Skeletal muscle satellite cell (primary cell): ENCODE data around the gene PGGT1B.
"Not testable (repeated sequence)": the region's sequence is repeated elsewhere in the genome, so short reads cannot be mapped to it uniquely, and the experiment has no call there.

Experiments
- H3K27me3 ChIP-seq: 2 replicates; pipeline ENCODE4 v1.7.0; 2013; ENCODE audit warnings: low read length; ENCODE audit not compliant: control insufficient read depth, insufficient read depth
- H3K36me3 ChIP-seq: 2 replicates; pipeline ENCODE4 v1.7.0; 2013; ENCODE audit warnings: mild to moderate bottlenecking, control low read depth, low read length; ENCODE audit not compliant: insufficient read depth
- H3K4me1 ChIP-seq: 2 replicates; pipeline ENCODE4 v1.7.0; 2013; ENCODE audit warnings: low read length; ENCODE audit not compliant: control insufficient read depth, insufficient read depth
- H3K4me2 ChIP-seq: 2 replicates; pipeline ENCODE4 v1.7.0; 2013; ENCODE audit warnings: mild to moderate bottlenecking, low read length
- H3K4me3 ChIP-seq: 2 replicates; pipeline ENCODE4 v1.7.0; 2013; ENCODE audit warnings: low read length
- H3K9ac ChIP-seq: 2 replicates; pipeline ENCODE4 v1.7.0; 2013; ENCODE audit warnings: mild to moderate bottlenecking, low read depth, low read length, moderate library complexity
- H3K9me3 ChIP-seq: replicated peaks from 2 replicates; pipeline ENCODE4 v1.7.0; 2013; ENCODE audit warnings: mild to moderate bottlenecking, control low read depth, low read length

PGGT1B gene

DNA sequence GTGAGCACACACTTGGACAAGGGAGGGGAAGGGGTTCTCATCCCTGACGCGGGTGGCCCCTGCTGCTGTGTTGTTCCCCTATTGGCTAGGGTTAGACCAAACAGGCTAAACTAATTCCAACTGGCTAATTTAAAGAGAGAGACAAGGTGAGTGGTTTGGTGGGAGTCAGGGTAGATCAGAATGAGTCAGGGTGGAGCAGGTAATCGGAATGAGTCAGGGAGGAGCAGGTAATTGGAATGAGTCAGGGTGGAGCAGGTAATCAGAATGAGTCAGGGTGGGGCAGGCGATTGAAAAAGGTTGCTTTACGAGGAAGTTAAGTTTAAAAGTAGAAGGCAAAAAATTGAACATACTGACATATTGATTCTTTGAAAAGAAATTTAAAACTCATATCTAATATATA is 13.3 kb downstream of the PGGT1B start:
- not testable (repeated sequence) for H3K4me3 ChIP-seq, H3K4me2 ChIP-seq, H3K9me3 ChIP-seq, H3K27me3 ChIP-seq, H3K36me3 ChIP-seq, H3K9ac ChIP-seq, H3K4me1 ChIP-seq

DNA sequence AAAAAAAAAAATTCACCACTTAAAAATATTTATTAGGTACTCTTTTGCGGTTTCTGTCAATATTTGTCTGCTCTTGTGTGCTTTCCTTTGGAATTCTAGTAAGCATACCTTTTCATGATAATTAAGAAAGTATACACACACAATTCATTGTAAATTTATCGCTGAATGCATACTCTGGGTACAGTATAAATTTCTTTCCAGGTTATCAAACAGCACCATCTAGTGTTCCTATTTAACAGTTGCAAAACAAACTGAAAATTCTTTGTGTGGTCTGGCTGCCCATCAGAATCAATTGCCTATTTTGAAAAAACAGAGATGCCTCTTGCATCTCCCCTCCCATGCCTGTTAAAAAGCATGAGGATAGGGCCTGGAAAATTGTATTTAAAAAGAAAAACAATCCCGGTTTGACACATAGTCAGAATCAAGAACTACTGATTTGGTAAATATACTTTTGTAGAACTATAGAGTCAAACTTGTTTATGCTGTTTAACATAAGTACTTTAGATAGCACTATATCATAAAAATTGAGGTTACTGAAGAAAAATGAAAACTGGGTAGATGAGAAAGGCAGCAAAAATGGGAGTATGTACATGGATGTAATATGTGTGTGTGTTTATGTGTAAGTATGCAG is 16.2 kb downstream of the PGGT1B start:
- Histone ChIP-seq H3K27me3 (no peaks in the 10 kb centered on the region), H3K4me2 (no peak overlapping the region)

DNA sequence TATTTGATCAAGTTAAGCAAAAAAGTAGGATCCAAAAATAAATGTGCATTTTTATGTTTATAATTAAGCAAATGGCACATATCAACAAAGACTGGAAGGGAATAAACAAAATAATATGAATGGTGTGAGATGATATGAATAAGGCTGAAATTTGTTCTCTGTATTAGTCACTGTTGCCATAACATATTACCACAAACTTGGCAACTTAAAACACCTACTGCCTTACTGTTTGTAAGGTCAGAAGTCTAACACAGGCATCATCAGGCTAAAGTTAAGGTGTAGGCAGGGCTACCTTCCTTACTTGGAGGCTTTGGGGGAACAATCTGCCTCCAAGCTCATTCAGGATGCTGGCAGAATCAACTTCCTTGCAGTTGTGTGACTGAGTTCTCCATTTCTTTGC is 19.3 kb downstream of the PGGT1B start:
- H3K4me1 ChIP-seq: peaks cover 15% of the 10 kb centered on the region
- no peaks in the 10 kb centered on the region for H3K9me3 ChIP-seq
- no peak overlapping the region for H3K4me2 ChIP-seq
- no peaks in the 10 kb centered on the region for H3K27me3 ChIP-seq
- H3K36me3 ChIP-seq: peaks cover 24% of the 10 kb centered on the region
- H3K9ac ChIP-seq: no peak overlapping the region
- H3K4me3 ChIP-seq: no peak overlapping the region

More for the DNA sequence above, 16.2 kb downstream of the PGGT1B start:
- Histone ChIP-seq H3K4me3 (no peak overlapping the region), H3K9me3 (no peaks in the 10 kb centered on the region), H3K4me1 (peaks cover 15% of the 10 kb centered on the region), H3K36me3 (peaks cover 9% of the 10 kb centered on the region), H3K9ac (no peak overlapping the region)

DNA sequence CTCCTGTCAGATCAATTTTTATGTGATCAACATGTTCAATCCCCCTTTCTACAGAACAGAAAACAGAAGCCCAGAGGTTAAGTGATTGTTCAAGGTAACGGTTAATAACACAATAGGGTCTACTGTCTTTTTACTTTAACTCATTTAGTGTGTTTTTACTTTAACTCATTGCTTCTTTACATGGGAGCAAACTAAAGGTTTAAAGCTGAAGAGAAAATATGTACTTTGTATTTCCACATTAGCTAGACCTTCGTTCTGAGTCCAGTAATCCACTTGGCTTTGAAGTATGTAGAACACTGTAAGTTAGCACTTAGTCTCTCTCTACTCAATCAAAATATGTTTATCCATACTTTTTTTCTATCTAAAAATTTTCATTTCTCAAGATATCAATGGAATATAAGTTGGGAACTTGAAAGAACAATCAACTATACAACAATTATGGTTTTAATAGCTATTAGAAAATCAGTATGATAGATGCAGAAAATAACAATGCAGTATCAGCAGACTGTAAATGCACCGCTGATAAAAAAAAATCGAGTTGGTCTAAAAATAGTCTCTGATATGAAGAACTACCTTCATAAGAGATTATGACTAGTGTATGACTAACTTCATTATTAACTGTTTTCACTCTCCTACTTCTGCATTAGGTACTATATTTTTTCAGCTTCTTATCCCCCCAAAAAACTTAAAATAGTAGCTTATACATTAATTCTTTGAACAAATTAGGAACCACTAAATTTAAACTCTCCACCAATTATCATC is 20.6 kb downstream of the PGGT1B start:
- Histone ChIP-seq H3K4me2 (no peak overlapping the region), H3K4me1 (peaks cover 15% of the 10 kb centered on the region), H3K9me3 (no peaks in the 10 kb centered on the region), H3K4me3 (no peak overlapping the region), H3K36me3 (peaks cover 23% of the 10 kb centered on the region), H3K27me3 (no peaks in the 10 kb centered on the region), H3K9ac (no peak overlapping the region)

DNA sequence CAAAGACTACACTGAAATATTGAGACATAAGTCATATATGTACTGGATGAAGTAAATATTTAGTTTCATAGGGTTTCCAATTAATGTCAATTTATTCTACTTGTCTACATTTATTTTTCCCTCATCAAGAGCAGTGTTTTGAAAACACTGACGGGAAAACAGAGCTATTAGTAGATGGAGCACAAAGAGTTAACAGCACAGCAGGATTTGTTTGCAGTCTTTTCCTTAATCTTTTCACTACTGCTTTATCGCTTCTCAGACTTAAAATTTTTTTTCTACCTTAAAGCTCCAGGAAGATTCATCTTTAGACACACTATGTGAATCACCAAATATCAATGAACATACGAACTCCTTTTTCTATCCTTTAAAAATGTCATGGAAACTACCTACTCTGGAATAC is 25.6 kb downstream of the PGGT1B start:
- H3K27me3 ChIP-seq: no peaks in the 10 kb centered on the region
- H3K36me3 ChIP-seq: peaks cover 29% of the 10 kb centered on the region
- no peak overlapping the region for H3K4me2 ChIP-seq
- no peak overlapping the region for H3K4me3 ChIP-seq
- no peaks in the 10 kb centered on the region for H3K9me3 ChIP-seq
- no peaks in the 10 kb centered on the region for H3K4me1 ChIP-seq
- H3K9ac ChIP-seq: no peak overlapping the region

DNA sequence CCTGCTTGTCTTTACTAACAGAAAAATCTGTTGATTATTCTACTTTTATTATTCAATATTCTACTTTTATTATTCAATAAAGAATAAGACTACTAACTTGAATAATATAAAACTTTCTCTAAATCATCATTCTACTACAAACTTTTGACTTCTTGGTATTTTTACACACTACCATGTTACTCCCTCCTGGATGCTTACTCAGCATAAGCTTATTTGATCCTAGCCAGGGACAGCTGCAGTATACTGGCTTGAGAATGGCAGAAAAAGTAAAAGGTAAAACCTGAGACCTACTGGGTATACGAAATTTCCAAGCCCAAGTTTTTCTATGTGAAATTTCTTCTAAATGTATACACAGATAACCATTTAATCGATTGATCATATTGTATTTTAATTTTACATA is 26.1 kb downstream of the PGGT1B start:
- H3K36me3 ChIP-seq: peaks cover 29% of the 10 kb centered on the region
- no peak overlapping the region for H3K9ac ChIP-seq
- no peaks in the 10 kb centered on the region for H3K4me1 ChIP-seq
- H3K9me3 ChIP-seq: no peaks in the 10 kb centered on the region
- H3K27me3 ChIP-seq: no peaks in the 10 kb centered on the region
- H3K4me2 ChIP-seq: no peak overlapping the region
- no peak overlapping the region for H3K4me3 ChIP-seq

DNA sequence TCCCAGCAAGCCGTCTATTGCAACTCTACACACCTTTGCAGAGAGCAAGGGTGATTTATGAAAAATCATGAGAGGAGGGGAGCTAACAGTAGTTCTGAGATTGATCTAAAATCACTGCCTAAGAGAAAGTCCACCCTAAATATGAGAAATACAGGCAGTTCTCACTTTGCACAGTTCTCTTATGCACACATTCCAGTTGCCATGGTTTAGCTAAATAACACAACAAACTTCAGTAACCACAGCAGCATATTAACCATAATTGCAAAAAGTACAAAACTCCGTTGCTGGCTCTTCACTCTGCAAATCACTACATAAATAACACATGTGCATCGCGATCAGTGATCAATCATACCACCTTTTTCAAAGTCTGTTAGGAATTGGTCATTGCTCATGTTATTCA is 31.1 kb downstream of the PGGT1B start:
- no peak overlapping the region for H3K4me3 ChIP-seq
- H3K9me3 ChIP-seq: no peaks in the 10 kb centered on the region
- no peaks in the 10 kb centered on the region for H3K27me3 ChIP-seq
- H3K9ac ChIP-seq: no peak overlapping the region
- no peaks in the 10 kb centered on the region for H3K4me1 ChIP-seq
- no peak overlapping the region for H3K4me2 ChIP-seq
- peaks cover 13% of the 10 kb centered on the region for H3K36me3 ChIP-seq

DNA sequence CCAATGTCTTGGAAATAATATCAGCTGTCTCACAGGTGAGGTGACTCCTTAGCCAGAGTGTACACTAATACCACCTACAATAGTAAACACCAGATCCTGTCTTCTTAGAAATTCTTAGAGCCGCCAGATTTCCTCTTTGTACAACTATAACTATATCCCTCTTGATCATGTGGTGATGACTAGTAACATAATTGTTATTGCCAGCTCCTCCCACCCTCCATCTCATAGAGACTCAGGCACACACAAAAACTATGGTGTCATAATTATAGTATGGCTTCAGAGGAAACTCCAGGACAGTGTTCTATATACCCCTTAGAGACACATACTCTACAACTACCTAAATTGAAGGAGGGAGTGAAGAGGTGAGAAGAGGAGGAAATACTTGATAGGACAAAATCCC is 33.1 kb downstream of the PGGT1B start:
- Histone ChIP-seq H3K4me2 (no peak overlapping the region), H3K4me1 (no peaks in the 10 kb centered on the region), H3K9me3 (no peaks in the 10 kb centered on the region), H3K36me3 (peaks cover 9% of the 10 kb centered on the region), H3K9ac (no peak overlapping the region), H3K27me3 (no peaks in the 10 kb centered on the region), H3K4me3 (no peak overlapping the region)

DNA sequence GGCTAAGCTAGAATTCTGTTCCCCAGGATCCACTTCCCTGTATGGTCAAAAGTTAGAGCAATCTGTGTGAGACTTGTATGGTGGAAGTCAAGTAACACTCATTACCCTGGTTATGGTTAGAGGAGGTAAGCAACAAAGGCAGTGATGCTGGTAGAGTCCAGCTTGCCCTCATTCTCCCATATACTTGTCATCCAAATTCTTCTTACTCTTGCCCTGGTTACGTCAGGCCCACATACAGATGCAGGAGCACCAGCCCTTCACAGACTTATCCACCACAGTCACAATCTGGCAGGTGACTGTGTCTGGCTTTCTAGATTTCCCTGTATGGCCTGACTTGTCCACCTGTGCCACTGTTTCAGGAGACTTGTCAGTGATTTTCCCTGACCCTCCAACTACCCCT is 35.4 kb downstream of the PGGT1B start:
- Histone ChIP-seq H3K4me2 (no peak overlapping the region), H3K27me3 (no peaks in the 10 kb centered on the region), H3K9me3 (no peaks in the 10 kb centered on the region), H3K9ac (no peak overlapping the region), H3K4me3 (no peak overlapping the region), H3K36me3 (peaks cover 18% of the 10 kb centered on the region), H3K4me1 (no peaks in the 10 kb centered on the region)

DNA sequence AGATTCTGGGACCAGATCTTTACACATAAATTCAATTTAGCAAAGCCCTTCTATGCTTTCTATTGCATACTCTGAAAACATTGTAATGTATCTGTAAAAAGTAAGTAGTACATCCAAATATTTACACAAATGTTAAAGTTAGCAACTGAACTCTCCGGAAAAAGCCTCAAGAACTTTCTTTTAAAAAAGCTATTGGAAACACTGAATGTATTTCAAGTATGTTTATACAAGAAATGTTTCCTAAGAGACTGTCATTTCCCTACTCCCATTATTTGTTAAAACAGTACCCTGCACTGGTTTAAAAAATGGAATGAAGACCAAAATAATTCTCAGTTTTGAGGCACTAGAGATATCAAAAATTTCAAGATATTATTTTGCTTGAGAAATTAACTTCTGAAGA is 48.1 kb downstream of the PGGT1B start:
- Histone ChIP-seq H3K36me3 (peaks cover 13% of the 10 kb centered on the region), H3K27me3 (no peaks in the 10 kb centered on the region), H3K4me1 (no peaks in the 10 kb centered on the region), H3K9me3 (no peaks in the 10 kb centered on the region), H3K4me3 (no peak overlapping the region), H3K4me2 (no peak overlapping the region), H3K9ac (no peak overlapping the region)

DNA sequence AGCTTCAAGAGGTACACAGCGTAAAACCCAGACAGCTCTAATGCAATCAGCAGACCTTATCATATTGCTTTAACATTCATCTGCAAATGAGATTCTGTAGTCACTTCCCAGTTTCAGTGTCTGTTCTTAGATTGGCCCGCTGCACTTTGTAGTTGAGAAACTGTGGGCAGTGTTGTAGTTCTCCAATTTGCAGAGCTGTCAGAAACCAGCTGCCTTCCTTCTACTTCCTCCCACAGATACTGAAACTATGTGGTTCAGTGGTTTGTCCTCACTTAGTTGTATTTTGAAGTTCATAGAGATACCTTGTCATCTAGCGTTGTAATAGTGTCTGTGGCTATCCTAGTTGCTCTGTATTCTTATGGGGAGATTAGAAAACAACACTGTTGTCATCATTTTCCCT is 53.4 kb downstream of the PGGT1B start:
- no peaks in the 10 kb centered on the region for H3K4me1 ChIP-seq

DNA sequence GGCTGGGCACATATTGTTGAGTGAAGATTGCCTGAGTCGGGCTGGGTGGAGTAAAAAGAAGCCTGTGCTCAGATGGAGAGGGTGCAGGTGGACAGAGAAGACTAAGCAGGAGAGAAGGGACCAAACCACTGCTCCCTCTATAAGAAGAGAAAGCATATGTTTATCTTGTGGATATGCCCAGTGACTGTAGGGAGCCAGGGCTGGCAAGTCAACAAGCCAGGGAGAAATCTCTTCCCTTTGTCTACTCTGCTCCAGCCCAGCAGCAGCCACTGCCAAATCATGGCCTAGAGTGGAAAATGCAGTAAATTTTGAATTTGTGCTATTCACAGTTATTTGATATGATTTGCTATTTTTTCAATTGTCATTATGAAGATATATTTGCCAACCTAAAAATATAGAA is 59.7 kb downstream of the PGGT1B start:
- Histone ChIP-seq H3K9ac (no peak overlapping the region), H3K27me3 (no peaks in the 10 kb centered on the region), H3K9me3 (no peaks in the 10 kb centered on the region), H3K4me2 (no peak overlapping the region), H3K4me1 (no peaks in the 10 kb centered on the region), H3K36me3 (no peaks in the 10 kb centered on the region), H3K4me3 (no peak overlapping the region)

More for the DNA sequence above, 53.4 kb downstream of the PGGT1B start:
- Histone ChIP-seq H3K4me2 (no peak overlapping the region), H3K36me3 (peaks cover 6% of the 10 kb centered on the region), H3K27me3 (no peaks in the 10 kb centered on the region), H3K9me3 (no peaks in the 10 kb centered on the region), H3K4me3 (no peak overlapping the region), H3K9ac (no peak overlapping the region)
